Vagina (tissue), 2 donors: ENCODE data around the gene COX14.

ENCODE experiments used
- CTCF ChIP-seq, 3 experiments: fragments of 450-650 bp in 2 of 3; fragments of 200-600 bp in 1 of 3; sonication (generic) in 1 of 3; IDR thresholded peaks; one replicate each; pipeline ENCODE4 v1.5.1; 2017 to 2019; ENCODE audit warnings: antibody characterized with exemption in 3 of 3, mild to moderate bottlenecking in 2 of 3, moderate library complexity in 2 of 3
- POLR2A ChIP-seq, 2 donors: fragments of 450-650 bp; IDR thresholded peaks; one replicate each; pipeline ENCODE4 v1.6.1; 2017; ENCODE audit warnings: antibody characterized with exemption in 2 of 2, mild to moderate bottlenecking in 2 of 2, moderate library complexity in 2 of 2
- POLR2AphosphoS5 ChIP-seq, 2 donors: sonication (generic); formaldehyde crosslinking; IDR thresholded peaks; one replicate each; pipeline ENCODE4 v1.9.0; 2017; ENCODE audit warnings: antibody characterized with exemption in 2 of 2, mild to moderate bottlenecking in 2 of 2, low read depth in 1 of 2; ENCODE audit not compliant: insufficient read depth in 1 of 2

- TF ChIP-seq CTCF (IDR thresholded peaks at IDR 0.05) (no peak), POLR2A (IDR thresholded peaks at IDR 0.05) (no peak), POLR2AphosphoS5 (IDR thresholded peaks at IDR 0.05; ENCODE audit: insufficient read depth in 1 of 2, low read depth in 1 of 2) (no peak)
Measured at GRCh38 chr12:50073206-50073605, 38.8 kb upstream of the COX14 start.
